Astrocyte of the cerebellum (primary cell): ENCODE data around the gene PLXNB3.

Source experiments
- DNase-seq: peaks from one replicate; pipeline ENCODE4 v3.0.0-alpha.2; 2011; ENCODE audit warnings: low read depth
- H3K4me3 ChIP-seq: 2 replicates; pipeline ENCODE4 v1.5.1; 2011; ENCODE audit warnings: mild to moderate bottlenecking, low read depth, low read length, moderate library complexity
- CTCF ChIP-seq: IDR thresholded peaks from 2 replicates; pipeline ENCODE4 v1.5.1; 2012; ENCODE audit warnings: low read length, low read depth, moderate library complexity, mild to moderate bottlenecking; ENCODE audit errors: missing control alignments
- in situ Hi-C: cut with HindIII; loops from 2 replicates; pipeline ENCODE4 v1.10.0; 2017; ENCODE audit warnings: low sequenced_read_pairs

Gene PLXNB3

GRCh38 chrX:153783378-153784013, 19.4 kb downstream of the PLXNB3 start:
- H3K4me3 ChIP-seq: no peak overlapping the region
- in situ Hi-C loops: no loop called here
- TF ChIP-seq CTCF: no peak
- DNase-seq: no peak

GRCh38 chrX:153784325-153784967, 20.4 kb downstream of the PLXNB3 start:
- DNase-seq: no peak
- in situ Hi-C loops: no loop called here
- TF ChIP-seq CTCF: no peak
- no peak overlapping the region for H3K4me3 ChIP-seq

GRCh38 chrX:153786669-153787068, 22.6 kb downstream of the PLXNB3 start:
- no peak for DNase-seq
- in situ Hi-C loops: no loop called here
- no peak for TF ChIP-seq CTCF
- no peak overlapping the region for H3K4me3 ChIP-seq

GRCh38 chrX:153789654-153790053, 25.6 kb downstream of the PLXNB3 start:
- no peak overlapping the region for H3K4me3 ChIP-seq
- TF ChIP-seq CTCF: no peak
- DNase-seq: no peak
- in situ Hi-C loops: no loop called here

- no peak for TF ChIP-seq CTCF
- DNase-seq: no peak
- H3K4me3 ChIP-seq: no peak overlapping the region
- in situ Hi-C loops: no loop called here
Measured at GRCh38 chrX:153791104-153791852, 27.2 kb downstream of the PLXNB3 start.

- TF ChIP-seq CTCF: no peak
- no peak for DNase-seq
- in situ Hi-C loops: no loop called here
- no peak overlapping the region for H3K4me3 ChIP-seq
Measured at GRCh38 chrX:153792368-153792767, 28.3 kb downstream of the PLXNB3 start.
